Activated CD8-positive, alpha-beta T cell treated with anti-CD3 and anti-CD28 coated beads, Interleukin-2, amount 10 ng/mL, durations not matched to agents 7 days and 5 days (primary cell): ENCODE results near the gene RCC2. TPM values are rescaled to one million over a fixed set of nuclear protein-coding genes. Genes with fewer than 3 reads are reported as not detected.

Experiments
- ATAC-seq: fragments of 150-1000 bp; cut with Tn5 transposase; one replicate; pipeline ENCODE4 v1.10.0; 2021; ENCODE audit warnings: moderate library complexity
- CTCF ChIA-PET: fragments of 350-600 bp; sonication (Branson Sonifier 250); formaldehyde crosslinking; loops from one replicate; lab custom pipeline; 2021; ENCODE audit warnings: antibody characterized with exemption; lab: Charles Lee
- POLR2A ChIA-PET: fragments of 350-600 bp; sonication (Branson Sonifier 250); formaldehyde crosslinking; loops from one replicate; lab custom pipeline; 2021; ENCODE audit warnings: antibody characterized with exemption; lab: Charles Lee
- DNase-seq: peaks from one replicate; pipeline ENCODE4 v3.0.0-alpha.2; 2020
- H3K27ac Mint-ChIP-seq: one replicate; pipeline ENCODE4 v1.8.0; 2021; ENCODE audit warnings: mild to moderate bottlenecking, mixed read lengths
- H3K27me3 Mint-ChIP-seq: one replicate; pipeline ENCODE4 v1.8.0; 2021; ENCODE audit warnings: low read depth, mixed read lengths
- H3K36me3 Mint-ChIP-seq: one replicate; pipeline ENCODE4 v1.8.0; 2021; ENCODE audit warnings: low read depth, mixed read lengths
- H3K4me1 Mint-ChIP-seq: one replicate; pipeline ENCODE4 v1.8.0; 2021; ENCODE audit warnings: low read depth, mixed read lengths
- H3K4me3 Mint-ChIP-seq: one replicate; pipeline ENCODE4 v1.8.0; 2021; ENCODE audit warnings: mild to moderate bottlenecking, mixed read lengths
- H3K9me3 Mint-ChIP-seq: one replicate; pipeline ENCODE4 v1.8.0; 2022; ENCODE audit warnings: mixed read lengths; ENCODE audit not compliant: insufficient read depth
- total RNA-seq, 2 experiments: library from RNA; stranded (reverse); gene quantifications; one replicate each; pipeline ENCODE4 v1.2.3, GENCODE V29; 2021

Gene RCC2
- total RNA-seq, 2 experiments from 2014 or later = 151 to 152 TPM

GRCh38 chr1:17363351-17363750, 76.1 kb downstream of the RCC2 start:
- Mint-ChIP-seq H3K27me3 (no peaks in the 10 kb centered on the region), H3K36me3 (no peaks in the 10 kb centered on the region), H3K4me1 (no peaks in the 10 kb centered on the region), H3K4me3 (no peak overlapping the region), H3K9me3 (no peaks in the 10 kb centered on the region), H3K27ac (no peak overlapping the region)
- ChIA-PET POLR2A (no interaction called here), CTCF (no interaction called here)
- DNase-seq = no peak
- ATAC-seq = no peak

GRCh38 chr1:17361687-17362086, 77.8 kb downstream of the RCC2 start:
- H3K27ac Mint-ChIP-seq = no peak overlapping the region
- no peaks in the 10 kb centered on the region for H3K9me3 Mint-ChIP-seq
- no peak for ATAC-seq
- no peaks in the 10 kb centered on the region for H3K27me3 Mint-ChIP-seq
- POLR2A ChIA-PET = no interaction called here
- CTCF ChIA-PET = no interaction called here
- no peak overlapping the region for H3K4me3 Mint-ChIP-seq
- H3K4me1 Mint-ChIP-seq = peaks cover 2% of the 10 kb centered on the region
- no peaks in the 10 kb centered on the region for H3K36me3 Mint-ChIP-seq
- no peak for DNase-seq

GRCh38 chr1:17360272-17360956, 79.1 kb downstream of the RCC2 start:
- Mint-ChIP-seq H3K36me3 (no peaks in the 10 kb centered on the region), H3K9me3 (no peaks in the 10 kb centered on the region), H3K4me3 (no peak overlapping the region), H3K27ac (no peak overlapping the region), H3K4me1 (peaks cover 14% of the 10 kb centered on the region), H3K27me3 (no peaks in the 10 kb centered on the region)
- CTCF ChIA-PET = no interaction called here
- ATAC-seq (no peak), DNase-seq (no peak)
- POLR2A ChIA-PET = no interaction called here

- POLR2A ChIA-PET = no interaction called here
- no peak for DNase-seq
- no peak for ATAC-seq
- CTCF ChIA-PET = no interaction called here
- no peak overlapping the region for H3K27ac Mint-ChIP-seq
- peaks cover 14% of the 10 kb centered on the region for H3K4me1 Mint-ChIP-seq
- no peak overlapping the region for H3K4me3 Mint-ChIP-seq
- no peaks in the 10 kb centered on the region for H3K36me3 Mint-ChIP-seq
- H3K9me3 Mint-ChIP-seq = no peaks in the 10 kb centered on the region
- no peaks in the 10 kb centered on the region for H3K27me3 Mint-ChIP-seq
These were observed 79.7 kb downstream of the RCC2 start for GRCh38 chr1:17359808-17360207.

- Mint-ChIP-seq H3K27ac (no peak overlapping the region), H3K9me3 (no peaks in the 10 kb centered on the region), H3K36me3 (no peaks in the 10 kb centered on the region), H3K27me3 (no peaks in the 10 kb centered on the region), H3K4me1 (peaks cover 14% of the 10 kb centered on the region), H3K4me3 (no peak overlapping the region)
- DNase-seq = no peak
- ChIA-PET POLR2A (no interaction called here), CTCF (no interaction called here)
- no peak for ATAC-seq
These were observed 80.4 kb downstream of the RCC2 start for GRCh38 chr1:17359031-17359430.

- ATAC-seq (no peak), DNase-seq (no peak)
- H3K36me3 Mint-ChIP-seq = no peaks in the 10 kb centered on the region
- no peaks in the 10 kb centered on the region for H3K27me3 Mint-ChIP-seq
- ChIA-PET POLR2A (no interaction called here), CTCF (no interaction called here)
- peaks cover 14% of the 10 kb centered on the region for H3K4me1 Mint-ChIP-seq
- no peak overlapping the region for H3K4me3 Mint-ChIP-seq
- no peaks in the 10 kb centered on the region for H3K9me3 Mint-ChIP-seq
- H3K27ac Mint-ChIP-seq = no peak overlapping the region
These were observed 80.9 kb downstream of the RCC2 start for GRCh38 chr1:17358557-17358956.

Other genes starting within 250 kb of the RCC2 start
- gene PADI1, start 234.5 kb downstream of the RCC2 start, total RNA-seq = not detected
- gene PADI3, start 190.6 kb downstream of the RCC2 start, total RNA-seq = not detected
- 1 to 10 TPM in 1 of 2 experiments, under 1 TPM in 1; 0.95 to 1.0 TPM for gene PADI4, start 131.5 kb downstream of the RCC2 start, total RNA-seq
- gene PADI6, start 67.5 kb downstream of the RCC2 start, total RNA-seq = not detected
- gene ARHGEF10L, start 100.0 kb upstream of the RCC2 start, total RNA-seq = not detected